HG02610 (cell line): ENCODE measurements around the gene BCAS3.
A peak's percentile ranks its signal among the peaks of the same experiment; 100 is the strongest.
"Not testable (repeated sequence)": the region's sequence is repeated elsewhere in the genome, so short reads cannot be mapped to it uniquely, and the experiment has no call there.

ENCODE experiments used
- ATAC-seq: cut with Tn5 transposase; IDR thresholded peaks from one replicate; pipeline ENCODE4 v1.9.1; 2021; ENCODE audit warnings: mild to moderate bottlenecking, moderate library complexity; ENCODE audit not compliant: unreplicated experiment

The BCAS3 gene

GRCh38 chr17:60677308-60678117 is at the start of gene BCAS3:
TSS of gene BCAS3 (plus strand) at chr17:60677851.
- ATAC-seq = peak; percentile 97

- ATAC-seq = no peak
Measured at GRCh38 chr17:60628252-60628889, 49.3 kb upstream of the BCAS3 start.

DNA sequence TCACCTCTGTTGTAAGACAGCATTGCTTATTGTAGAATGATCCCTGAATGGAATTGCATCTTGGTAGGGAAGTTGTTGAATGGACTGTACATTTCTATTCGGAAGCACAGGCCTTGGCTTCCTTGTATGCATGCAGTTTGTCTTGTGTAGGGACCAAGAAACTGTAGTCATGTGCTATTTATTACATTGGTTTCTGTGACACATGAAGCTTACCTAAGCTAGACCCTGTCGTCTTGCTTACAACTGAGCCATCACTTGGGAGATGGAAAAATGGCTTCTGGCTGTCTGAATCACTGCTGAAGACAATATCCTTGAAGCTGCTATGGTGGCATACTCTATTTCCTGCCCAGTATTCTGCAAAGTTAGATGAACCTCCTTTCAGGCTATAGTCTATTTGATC is 48.5 kb upstream of the BCAS3 start:
- no peak for ATAC-seq

DNA sequence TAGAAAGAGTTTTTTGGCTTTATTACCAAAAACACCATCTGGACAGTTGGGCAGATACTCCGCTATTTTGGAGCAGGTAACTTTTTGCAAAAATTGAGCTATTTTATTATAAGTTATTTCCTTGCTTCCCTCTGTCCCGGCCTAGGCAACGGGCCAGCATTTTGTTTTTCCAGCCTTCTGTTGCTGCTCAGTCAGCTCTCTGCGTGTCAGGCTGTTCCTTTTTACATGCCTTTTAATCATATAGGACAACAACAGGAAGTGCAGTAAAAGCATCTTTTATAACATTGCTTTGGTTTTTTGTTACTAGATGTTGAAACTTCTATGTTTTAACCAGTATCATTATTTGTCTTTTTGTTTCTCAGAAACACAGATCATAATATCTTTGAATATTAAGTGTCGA is 47.3 kb upstream of the BCAS3 start:
- no peak for ATAC-seq

DNA sequence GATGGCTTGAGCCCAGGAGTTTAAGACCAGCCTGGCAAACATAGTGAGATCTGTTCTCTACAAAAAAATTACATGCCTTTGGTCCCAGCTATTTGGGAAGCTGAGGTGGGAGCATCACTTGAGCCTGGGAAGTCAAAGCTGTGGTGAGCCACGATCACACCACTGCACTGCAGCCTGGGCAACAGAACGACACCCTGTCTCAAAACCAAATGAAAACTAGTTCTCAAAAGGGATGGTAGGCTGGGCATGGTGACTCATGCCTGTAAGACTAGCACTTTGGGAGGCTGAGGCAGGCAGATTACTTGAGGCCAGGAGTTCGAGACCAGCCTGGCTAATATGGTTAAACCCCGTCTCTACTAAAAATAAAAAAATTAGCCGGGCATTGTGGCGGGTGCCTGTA is 46.5 kb upstream of the BCAS3 start:
- ATAC-seq = no peak

- no peak for ATAC-seq
Measured at GRCh38 chr17:60637683-60638082, 40.0 kb upstream of the BCAS3 start.

DNA sequence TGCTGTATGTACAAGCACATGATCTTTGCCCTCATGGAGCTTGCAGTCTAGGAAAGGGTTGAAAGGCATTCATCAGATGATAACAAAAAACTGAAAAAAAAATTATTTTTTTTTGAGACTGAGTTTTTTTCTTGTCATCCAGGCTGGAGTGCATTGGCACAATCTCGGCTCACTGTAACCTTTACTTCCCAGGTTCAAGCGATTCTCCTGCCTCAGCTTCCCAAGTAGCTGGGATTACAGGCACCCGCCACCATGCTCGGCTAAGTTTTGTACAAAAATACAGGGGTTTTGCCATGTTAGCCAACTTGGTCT is 38.7 kb upstream of the BCAS3 start:
- ATAC-seq = no peak

DNA sequence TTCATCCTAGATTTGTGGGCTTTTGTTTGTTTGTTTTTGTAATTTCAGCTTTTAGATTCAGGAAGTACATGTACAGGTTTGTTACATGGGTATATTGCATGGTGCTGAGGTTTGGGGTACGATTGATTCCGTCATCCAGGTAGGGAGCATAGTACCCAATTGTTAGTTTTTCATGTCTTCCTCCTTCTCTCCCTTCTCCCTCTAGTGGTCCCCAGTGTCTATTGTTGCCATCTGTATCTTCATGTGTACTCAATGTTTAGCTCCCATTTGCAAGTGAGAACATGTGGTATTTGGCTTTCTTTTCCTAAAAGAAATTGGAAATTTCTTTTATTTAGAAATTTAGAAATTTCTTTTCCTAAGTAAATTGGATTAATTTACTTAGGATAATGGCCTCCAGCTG is 37.1 kb upstream of the BCAS3 start:
- ATAC-seq = no peak

GRCh38 chr17:60641126-60641525 is 36.5 kb upstream of the BCAS3 start:
- no peak for ATAC-seq

- ATAC-seq = no peak
Measured at GRCh38 chr17:60641810-60642220, 35.8 kb upstream of the BCAS3 start.

DNA sequence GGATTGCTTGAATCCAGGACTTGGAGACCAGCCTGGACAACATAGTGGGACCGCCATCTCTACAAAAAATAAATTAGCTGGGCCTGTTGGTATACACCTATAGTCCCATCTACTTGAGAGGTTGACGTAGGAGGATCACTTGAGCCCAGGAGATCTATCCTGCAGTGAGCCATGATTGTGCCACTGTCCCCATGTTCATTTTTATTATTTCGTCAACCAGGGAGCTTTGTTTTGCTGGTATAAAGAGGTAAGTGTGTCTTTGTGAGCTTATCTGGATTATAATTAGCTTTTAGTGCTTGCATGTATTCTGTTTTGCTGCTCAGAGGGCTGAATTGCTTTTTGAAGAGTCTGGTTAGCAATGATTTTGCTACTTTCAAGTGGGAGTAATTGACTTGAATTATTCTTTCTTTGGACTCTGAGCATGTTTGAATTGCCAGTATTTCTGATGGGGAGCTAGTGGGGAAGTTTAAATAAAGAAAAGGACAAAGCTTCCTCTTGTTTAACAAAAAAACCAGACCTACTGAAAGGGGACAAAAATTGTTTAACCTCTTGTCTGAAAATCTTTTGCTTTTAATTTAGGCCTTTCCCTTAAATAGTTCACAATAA is 31.6 kb upstream of the BCAS3 start:
- ATAC-seq = no peak

- no peak for ATAC-seq
Measured at GRCh38 chr17:60646701-60647100, 30.9 kb upstream of the BCAS3 start.

DNA sequence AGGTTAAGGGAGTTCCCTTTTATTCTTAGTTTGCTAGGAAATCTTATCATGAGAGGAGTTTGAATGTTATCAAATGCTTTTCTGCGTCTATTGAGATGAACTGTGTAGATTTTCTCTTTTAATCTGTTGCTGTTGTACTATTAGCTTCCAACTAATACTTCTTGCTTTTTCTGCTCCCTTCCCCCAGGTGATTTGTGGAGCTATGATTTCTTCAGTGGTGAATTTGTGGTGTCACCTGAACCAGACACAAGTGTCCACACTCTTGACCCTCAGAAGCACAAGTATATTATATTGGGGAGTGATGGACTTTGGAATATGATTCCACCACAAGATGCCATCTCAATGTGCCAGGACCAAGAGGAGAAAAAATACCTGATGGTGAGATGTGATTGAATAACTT is 29.9 kb upstream of the BCAS3 start:
- ATAC-seq = no peak

DNA sequence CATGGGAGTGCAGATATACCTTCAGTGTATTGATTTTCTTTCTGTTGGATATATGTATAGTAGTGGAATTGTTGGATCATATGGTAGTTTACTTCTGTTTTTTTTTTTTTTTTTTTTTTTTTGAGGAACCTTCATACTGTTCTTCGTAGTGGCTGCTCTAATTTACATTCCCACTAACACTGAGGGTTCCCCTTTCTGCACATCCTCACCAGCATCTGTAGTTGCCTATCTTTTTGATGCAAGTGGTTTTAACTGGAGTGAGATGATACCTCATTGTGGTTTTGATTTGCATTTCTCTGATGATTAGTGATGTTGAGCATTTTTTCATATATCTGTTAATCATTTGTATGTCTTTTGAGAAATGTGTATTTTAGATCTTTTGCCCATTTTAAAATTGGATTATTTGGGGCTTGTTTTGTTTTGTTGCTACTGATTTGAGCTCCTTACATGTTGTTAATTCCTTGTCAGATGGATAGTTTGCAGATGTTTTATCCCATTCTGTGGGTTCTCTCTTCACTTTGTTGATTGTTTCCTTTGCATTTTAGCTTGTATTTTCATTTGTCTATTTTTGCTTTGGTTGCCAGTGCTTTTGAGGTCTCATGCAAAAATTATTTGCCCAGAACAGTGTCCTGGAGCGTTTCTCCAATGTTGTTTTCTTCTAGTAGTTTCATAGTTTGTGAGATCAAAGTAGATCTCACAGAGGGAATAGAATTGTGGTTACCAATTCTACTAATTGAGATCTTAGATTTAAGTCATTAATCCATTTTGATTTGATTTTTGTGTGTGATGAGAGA is 25.0 kb upstream of the BCAS3 start:
- peak; percentile 93 for ATAC-seq

DNA sequence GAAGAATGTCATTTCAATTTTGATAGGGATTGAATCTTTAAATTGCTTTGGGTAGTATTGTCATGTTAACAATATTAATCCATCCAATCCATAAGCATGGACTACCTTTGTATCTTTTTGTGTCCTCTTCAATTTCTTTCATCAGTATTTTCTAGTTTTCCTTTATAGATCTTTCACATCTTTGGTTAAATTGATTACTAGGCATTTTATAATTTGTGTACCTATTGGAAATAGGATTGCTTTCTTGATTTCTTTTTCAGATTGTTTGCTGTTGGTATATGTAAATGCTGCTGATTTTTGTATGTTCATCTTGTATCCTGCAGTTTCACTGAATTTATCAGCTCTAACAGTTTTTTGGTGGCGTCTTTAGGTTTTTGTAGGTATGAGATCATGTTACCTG is 24.1 kb upstream of the BCAS3 start:
- ATAC-seq = no peak

DNA sequence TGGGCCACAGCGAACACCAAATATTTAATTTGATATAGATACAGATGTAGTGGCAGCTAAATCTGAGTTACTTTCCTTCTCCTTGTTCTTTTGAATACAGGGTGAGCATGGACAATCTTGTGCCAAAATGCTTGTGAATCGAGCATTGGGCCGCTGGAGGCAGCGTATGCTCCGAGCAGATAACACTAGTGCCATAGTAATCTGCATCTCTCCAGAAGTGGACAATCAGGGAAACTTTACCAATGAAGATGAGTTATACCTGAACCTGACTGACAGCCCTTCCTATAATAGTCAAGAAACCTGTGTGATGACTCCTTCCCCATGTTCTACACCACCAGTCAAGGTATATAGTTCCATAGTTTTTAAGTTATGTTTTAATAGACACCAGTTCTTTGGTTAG is 21.2 kb upstream of the BCAS3 start:
- ATAC-seq = no peak

- no peak for ATAC-seq
Measured at GRCh38 chr17:60659156-60659555, 18.5 kb upstream of the BCAS3 start.

- no peak for ATAC-seq
Measured at GRCh38 chr17:60661489-60661888, 16.2 kb upstream of the BCAS3 start.

- no peak for ATAC-seq
Measured at GRCh38 chr17:60664022-60664421, 13.6 kb upstream of the BCAS3 start.

DNA sequence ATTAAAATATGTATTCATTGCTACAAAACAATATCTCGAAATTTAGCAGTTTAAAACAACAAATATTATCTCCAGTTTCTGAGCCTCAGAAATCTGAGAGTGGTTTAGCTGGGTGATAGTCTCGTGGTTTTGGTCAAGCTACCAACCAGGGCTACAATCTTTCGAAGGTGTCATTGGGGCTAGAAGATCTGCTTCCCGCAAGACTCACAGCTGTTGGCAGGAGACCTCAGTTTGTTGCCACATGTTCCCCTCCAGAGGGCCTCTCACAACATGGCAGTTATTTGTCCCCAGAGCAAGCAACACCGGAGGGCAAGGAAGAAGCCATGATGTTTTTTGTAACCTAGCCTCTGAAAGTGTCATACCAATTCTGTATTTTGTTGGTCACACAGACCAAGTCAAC is 12.0 kb upstream of the BCAS3 start:
- no peak for ATAC-seq

GRCh38 chr17:60668741-60669140 is 8.9 kb upstream of the BCAS3 start:
- not testable (repeated sequence) for ATAC-seq

GRCh38 chr17:60671482-60671881 is 6.2 kb upstream of the BCAS3 start:
- ATAC-seq = no peak
